Aorta (tissue), 5 donors: ENCODE measurements around the gene TSEN54. TPM values are rescaled to one million over a fixed set of nuclear protein-coding genes. Genes with fewer than 3 reads are reported as not detected.

Experiments used
- ATAC-seq: fragments of 200-7000 bp; cut with Tn5 transposase; one replicate; pipeline ENCODE4 v1.9.1; 2022; ENCODE audit warnings: moderate library complexity; ENCODE audit not compliant: low FRiP score
- DNase-seq, 2 donors: peaks; one replicate each; pipeline ENCODE4 v3.0.0-alpha.2; 2020
- H3K27ac ChIP-seq, 2 donors: one replicate each; pipeline ENCODE4 v1.5.1; 2013; ENCODE audit warnings: low read length in 2 of 2, mild to moderate bottlenecking in 2 of 2, moderate library complexity in 2 of 2, control low read depth in 1 of 2, inconsistent platforms in 1 of 2, low read depth in 1 of 2
- H3K27me3 ChIP-seq, 2 donors: one replicate each; pipeline ENCODE4 v1.6.1; 2013; ENCODE audit warnings: control low read depth in 1 of 2, low read length in 1 of 2, mild to moderate bottlenecking in 1 of 2, moderate library complexity in 1 of 2; ENCODE audit not compliant: insufficient read depth in 2 of 2, control insufficient read depth in 1 of 2
- H3K36me3 ChIP-seq, 2 donors: one replicate each; pipeline ENCODE4 v1.6.1; 2013; ENCODE audit warnings: control low read depth in 1 of 2, low read length in 1 of 2, mild to moderate bottlenecking in 1 of 2; ENCODE audit not compliant: insufficient read depth in 2 of 2, control insufficient read depth in 1 of 2
- H3K4me1 ChIP-seq, 2 donors: one replicate each; pipeline ENCODE4 v1.6.1; 2013; ENCODE audit warnings: low read length in 2 of 2, control low read depth in 1 of 2, mild to moderate bottlenecking in 1 of 2, moderate library complexity in 1 of 2; ENCODE audit not compliant: insufficient read depth in 2 of 2, control insufficient read depth in 1 of 2
- H3K4me3 ChIP-seq, 2 donors: one replicate each; pipeline ENCODE4 v1.5.1; 2013; ENCODE audit warnings: low read length in 2 of 2, control low read depth in 1 of 2, mild to moderate bottlenecking in 1 of 2
- H3K9me3 ChIP-seq: one replicate; pipeline ENCODE4 v1.6.1; 2013; ENCODE audit warnings: mild to moderate bottlenecking, low read length; ENCODE audit not compliant: control insufficient read depth
- WGBS, 2 donors: extraction: QIAGEN DNeasy Blood & Tissue Kit; methylation state at CpG; one replicate each; pipeline ENCODE4 v1.1.7; 2013; 5-methylcytosine and 5-hydroxymethylcytosine counted together
- intact Hi-C, 2 donors: fragments of 100-400 bp; cut with DNase I; formaldehyde crosslinking; loops; one replicate each; pipeline versions ENCODE4 v1.14.2 to v1.15.0; 2022
- polyA plus RNA-seq, 2 donors: library from polyadenylated mRNA; stranded (reverse); fragments of 200-250 nt; gene quantifications; one replicate each; pipeline ENCODE4 v1.2.3, GENCODE V29; 2013
- total RNA-seq, 2 donors: library from RNA; stranded (reverse); fragmentation: NEBNext Ultra II Directional; extraction: Animal tissue kit (Norgen Biotek cat#: 25700); gene quantifications; one replicate each; pipeline ENCODE4 v1.2.1, GENCODE V29; 2021
- donor health status: healthy with polysubstance abuse.
- donor health status: Bipolar disorder and iron deficiency.
- donor health status: DM: no; HTN: no; CAD: no.
- donor health status: DM: no; HTN: no; CAD: no.
- donor health status: DM: yes; HTN: yes; CAD: no.

Gene TSEN54
- total and polyA plus RNA-seq, 4 donors: 8.8 to 27.3 (median 12.4) TPM

DNA sequence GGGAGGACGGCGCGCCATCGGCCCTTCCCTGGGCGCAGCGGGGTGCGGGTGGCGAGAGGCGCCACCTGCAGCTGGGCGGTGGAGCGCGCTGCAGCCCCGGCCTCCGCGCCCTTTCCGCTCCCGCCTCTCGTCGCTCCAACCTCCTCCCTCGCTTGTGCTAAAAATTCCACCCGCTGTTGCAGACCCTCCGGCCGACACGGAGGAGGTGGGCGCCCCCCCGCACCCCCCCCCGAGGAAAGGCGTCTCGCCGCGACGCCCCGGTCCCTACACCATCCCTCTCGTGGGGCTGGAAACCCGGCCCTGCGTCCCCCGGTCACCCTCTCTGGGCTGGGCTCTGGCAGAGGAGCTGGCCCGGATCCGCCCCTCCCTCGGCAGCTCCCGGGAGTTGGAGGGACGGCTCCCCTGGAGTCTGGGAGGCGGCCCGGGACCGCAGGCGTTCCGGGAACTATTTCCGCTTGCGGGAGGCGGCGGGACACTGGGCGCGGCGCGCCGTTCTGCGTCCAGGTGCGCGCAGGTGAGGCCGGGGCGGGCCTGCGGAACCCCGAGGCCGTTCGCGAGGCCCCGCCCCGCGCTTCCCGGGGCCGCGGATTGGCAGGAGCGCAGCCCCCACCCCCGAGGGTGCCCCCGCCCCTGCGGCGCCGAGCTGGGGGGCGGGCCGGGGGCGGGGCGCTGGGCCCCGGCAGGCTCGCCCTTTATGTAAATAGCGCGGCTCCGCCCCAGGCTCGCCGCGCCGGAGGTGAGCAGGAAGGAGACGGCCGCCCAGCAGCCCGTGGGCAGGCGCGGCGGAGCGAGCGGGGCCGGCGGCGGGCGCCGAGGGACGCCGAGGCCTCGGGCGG is 8.9 kb downstream of the TSEN54 start, which contains the start of gene LLGL2:
TSS of gene LLGL2 (plus strand) at position 728 of the 836 bp plus-strand sequence. CDS start 17,730 bp downstream, outside the sequence.
- no peaks in the 10 kb centered on the region for H3K4me1 ChIP-seq
- intact Hi-C loops: no loop called here
- ATAC-seq (peak; percentile 86), DNase-seq (peak; percentile 79 to 88)
- H3K4me3 ChIP-seq: peak within 1 kb of the TSS; percentile 56 to 57
- H3K36me3 ChIP-seq: no peaks in the 10 kb centered on the region
- no peaks in the 10 kb centered on the region for H3K9me3 ChIP-seq
- 1% methylated on average over 78 to 108 of the region's 108 CpGs for WGBS, 2 donors
- H3K27me3 ChIP-seq: no peaks in the 10 kb centered on the region
- no peak within 1 kb of the TSS for H3K27ac ChIP-seq

DNA sequence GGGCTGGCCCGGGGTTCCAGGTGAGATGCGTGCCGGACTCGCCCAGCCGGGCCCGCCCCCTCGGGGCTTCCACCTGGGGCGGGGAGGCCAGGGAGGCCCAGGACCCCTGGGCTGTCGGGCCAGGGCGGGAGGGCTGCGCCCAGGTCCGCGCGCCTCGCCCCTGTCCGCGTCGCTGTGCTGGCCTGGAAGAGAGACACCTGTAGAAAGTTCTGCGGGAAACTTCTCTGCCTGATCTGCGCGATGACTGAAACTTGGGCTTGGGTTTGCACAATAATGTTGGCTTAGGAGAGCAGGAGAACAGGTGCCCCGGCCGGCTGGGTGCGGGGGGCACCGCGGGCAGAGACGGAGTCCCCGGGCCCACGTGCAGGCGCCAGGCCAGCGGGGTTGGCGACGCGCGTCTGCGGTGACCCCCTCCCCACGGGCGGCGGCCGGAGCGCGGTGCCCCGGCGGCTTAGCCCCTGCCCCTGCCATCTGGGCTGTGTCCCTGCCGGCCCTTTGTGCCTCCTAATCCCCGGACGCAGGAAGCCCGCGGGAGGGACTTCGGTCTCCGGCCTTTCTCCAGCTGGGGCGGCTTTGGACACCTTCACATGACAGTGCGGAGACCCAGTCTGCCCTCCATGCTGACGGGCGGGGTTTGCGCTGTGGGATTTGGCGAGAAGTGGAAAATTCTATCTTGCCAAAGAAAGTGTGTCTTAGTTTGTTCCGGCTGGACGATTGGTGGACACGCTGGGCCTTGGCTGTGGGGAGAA is 9.7 kb downstream of the TSEN54 start:
- no peak overlapping the region for H3K27ac ChIP-seq
- peak overlapping the region; percentile 56 to 57 for H3K4me3 ChIP-seq
- no peaks in the 10 kb centered on the region for H3K27me3 ChIP-seq
- WGBS, 2 donors: 1 to 2% methylated on average over 56 to 60 of the region's 60 CpGs
- DNase-seq: no peak
- no peaks in the 10 kb centered on the region for H3K9me3 ChIP-seq
- peak; percentile 5 for ATAC-seq
- intact Hi-C loops: no loop called here
- H3K4me1 ChIP-seq: no peaks in the 10 kb centered on the region
- no peaks in the 10 kb centered on the region for H3K36me3 ChIP-seq

DNA sequence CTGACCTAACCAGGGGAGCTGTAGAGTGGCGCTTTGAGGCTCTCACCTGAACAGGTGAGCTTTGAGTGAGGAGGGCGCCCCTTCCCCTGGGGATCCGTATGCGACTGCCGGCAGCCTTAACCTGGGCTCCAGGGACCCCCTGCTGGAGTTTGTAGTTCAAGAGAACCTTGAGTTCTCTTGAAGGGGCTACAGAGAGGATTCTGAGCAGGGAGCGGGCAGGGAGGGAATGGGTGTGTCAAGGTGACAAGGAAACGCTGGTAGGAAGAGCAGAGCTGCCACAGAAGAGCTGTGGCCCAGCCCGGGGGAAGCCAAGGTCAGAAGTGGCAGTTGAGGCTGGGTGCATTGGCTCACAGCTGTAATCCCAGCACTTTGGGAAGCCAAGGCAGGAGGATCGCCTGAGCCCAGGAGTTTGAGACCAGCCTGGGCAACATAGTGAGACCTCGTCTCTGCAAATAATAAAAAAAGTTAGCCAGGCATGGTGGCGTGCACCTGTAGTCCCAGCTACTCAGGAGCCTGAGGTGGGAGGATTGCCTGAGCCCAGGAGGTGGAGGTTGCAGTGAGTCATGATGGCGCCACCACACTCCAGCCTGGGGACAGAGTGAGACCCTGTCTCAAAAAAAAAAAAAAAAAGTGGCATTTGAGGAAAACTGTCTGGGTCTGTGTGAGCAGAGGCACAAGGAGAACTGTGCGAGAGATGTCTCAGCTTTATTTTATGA is 10.4 kb downstream of the TSEN54 start:
- DNase-seq: no peak
- no peak overlapping the region for H3K4me3 ChIP-seq
- H3K4me1 ChIP-seq: no peaks in the 10 kb centered on the region
- no peak for ATAC-seq
- 63 to 67% methylated on average over 13 of the region's 13 CpGs for WGBS, 2 donors
- intact Hi-C loops: no loop called here
- no peaks in the 10 kb centered on the region for H3K9me3 ChIP-seq
- H3K27ac ChIP-seq: no peak overlapping the region
- H3K27me3 ChIP-seq: no peaks in the 10 kb centered on the region
- no peaks in the 10 kb centered on the region for H3K36me3 ChIP-seq

DNA sequence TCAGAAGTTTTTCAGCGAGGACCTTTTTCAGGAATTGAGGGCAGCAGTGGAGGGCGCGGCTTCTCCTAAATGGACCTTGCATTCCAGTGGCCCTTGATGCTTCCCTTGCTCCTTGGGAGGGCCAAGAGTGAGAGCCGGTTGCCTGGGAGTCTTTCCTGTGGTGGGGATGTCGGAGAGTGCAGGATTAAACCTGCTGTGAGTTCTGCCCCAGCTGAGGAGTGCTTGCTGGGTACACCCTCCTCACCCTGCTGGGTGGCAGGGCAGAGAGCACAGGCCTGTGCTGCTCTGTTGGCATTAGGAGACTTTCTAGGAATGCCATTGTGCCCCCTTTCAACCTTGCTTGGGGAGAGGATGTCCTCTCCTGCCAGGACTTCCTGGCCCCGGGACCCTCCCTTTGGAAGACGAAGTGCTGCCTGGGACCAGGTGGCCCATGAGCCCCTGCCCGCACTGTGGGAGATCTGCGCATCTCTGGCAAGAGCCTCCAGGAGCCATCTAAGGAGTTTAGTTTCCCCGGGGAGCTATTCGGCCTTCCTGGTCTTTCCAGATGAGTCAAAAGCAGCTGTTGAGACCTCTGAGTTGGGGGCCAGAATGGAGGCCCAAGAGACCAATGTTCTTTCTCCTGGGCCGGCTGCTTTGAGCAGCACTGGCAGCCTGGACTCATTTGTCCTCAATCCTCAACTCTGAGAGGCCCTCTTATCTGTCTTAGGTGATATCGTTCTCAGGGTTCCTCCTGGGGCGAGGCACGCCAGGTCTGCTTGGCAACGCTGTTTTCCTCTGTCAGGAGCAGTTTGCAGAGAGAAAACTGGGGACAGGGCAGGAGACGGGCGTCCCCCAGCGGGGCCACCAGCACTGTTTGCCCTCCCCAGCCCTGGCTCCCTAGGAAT is 14.8 kb downstream of the TSEN54 start:
- DNase-seq (no peak), ATAC-seq (no peak)
- Histone ChIP-seq H3K4me3 (no peak overlapping the region), H3K9me3 (no peaks in the 10 kb centered on the region), H3K27ac (no peak overlapping the region), H3K4me1 (no peaks in the 10 kb centered on the region), H3K36me3 (no peaks in the 10 kb centered on the region), H3K27me3 (no peaks in the 10 kb centered on the region)
- 88 to 89% methylated on average over 18 to 19 of the region's 19 CpGs for WGBS, 2 donors
- intact Hi-C loops: no loop called here

DNA sequence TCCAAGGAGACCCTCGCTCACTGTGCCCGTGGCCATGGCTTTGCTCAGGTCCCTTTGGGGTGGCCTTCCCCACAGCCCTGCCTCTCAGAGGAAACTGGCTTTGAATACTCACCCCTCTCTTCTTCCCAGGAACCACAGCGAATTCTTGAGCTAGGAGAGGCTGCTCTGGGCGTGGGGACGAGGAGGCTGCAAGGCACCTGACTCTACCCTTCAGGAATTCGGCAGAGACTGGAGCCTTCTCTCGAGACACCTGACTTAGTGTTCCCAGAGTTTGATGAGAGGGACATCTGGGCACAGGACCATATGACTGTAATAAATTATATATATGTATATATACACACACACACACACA is 15.4 kb downstream of the TSEN54 start:
- intact Hi-C loops: no loop called here
- H3K27ac ChIP-seq: no peak overlapping the region
- WGBS, 2 donors: 91 to 92% methylated on average over 7 of the region's 7 CpGs
- no peaks in the 10 kb centered on the region for H3K36me3 ChIP-seq
- ATAC-seq (no peak), DNase-seq (no peak)
- H3K9me3 ChIP-seq: no peaks in the 10 kb centered on the region
- H3K4me3 ChIP-seq: no peak overlapping the region
- H3K27me3 ChIP-seq: no peaks in the 10 kb centered on the region
- no peaks in the 10 kb centered on the region for H3K4me1 ChIP-seq

DNA sequence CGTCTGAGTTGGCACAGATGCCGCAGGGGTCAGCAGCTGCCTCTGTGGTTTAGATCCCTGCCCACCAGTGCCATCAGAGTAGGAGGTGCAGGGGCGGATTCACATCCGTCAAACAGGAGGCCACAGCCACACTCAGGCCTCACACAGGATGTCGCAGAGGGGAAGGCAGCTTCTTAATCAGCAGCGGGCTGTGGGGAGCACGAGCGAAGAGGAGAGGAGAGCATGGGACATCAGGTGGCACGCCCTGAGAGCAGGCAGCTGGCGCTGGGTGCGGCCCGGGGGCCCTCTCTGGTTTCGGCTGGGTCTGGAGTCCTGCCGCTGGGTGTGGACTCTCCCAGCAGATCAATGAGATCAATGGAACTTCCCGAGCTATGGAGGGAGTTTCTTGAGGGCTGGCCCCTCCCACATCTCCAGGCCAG is 18.8 kb downstream of the TSEN54 start:
- intact Hi-C loops: no loop called here
- Histone ChIP-seq H3K4me3 (no peak overlapping the region), H3K9me3 (no peaks in the 10 kb centered on the region), H3K36me3 (no peaks in the 10 kb centered on the region), H3K27me3 (no peaks in the 10 kb centered on the region), H3K27ac (no peak overlapping the region), H3K4me1 (no peaks in the 10 kb centered on the region)
- ATAC-seq (no peak), DNase-seq (no peak)
- WGBS, 2 donors: 89 to 94% methylated on average over 15 of the region's 15 CpGs

DNA sequence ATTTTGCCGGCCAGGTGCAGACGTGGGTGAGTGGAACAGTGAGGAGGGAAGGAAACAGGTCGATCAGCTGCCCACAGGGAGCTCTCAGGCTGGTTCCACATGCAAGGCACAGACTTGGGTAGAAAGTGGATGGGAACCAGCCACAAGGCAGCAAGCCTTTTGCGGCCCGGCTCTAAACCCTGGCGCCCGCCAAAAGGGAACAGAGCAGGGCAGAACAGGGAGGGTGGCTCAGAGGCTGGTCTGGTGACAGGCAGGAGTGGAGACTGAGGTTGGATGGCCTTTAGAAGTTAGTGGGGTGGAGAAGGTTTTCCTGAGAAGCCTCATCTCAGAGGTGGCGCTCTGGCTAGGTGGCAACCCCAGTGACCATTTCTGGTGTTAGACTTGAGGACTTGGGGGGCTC is 19.5 kb downstream of the TSEN54 start:
- ATAC-seq (no peak), DNase-seq (no peak)
- WGBS, 2 donors: 90 to 93% methylated on average over 8 of the region's 8 CpGs
- no peaks in the 10 kb centered on the region for H3K9me3 ChIP-seq
- H3K4me3 ChIP-seq: no peak overlapping the region
- intact Hi-C loops: no loop called here
- H3K27ac ChIP-seq: no peak overlapping the region
- H3K4me1 ChIP-seq: no peaks in the 10 kb centered on the region
- H3K27me3 ChIP-seq: no peaks in the 10 kb centered on the region
- no peaks in the 10 kb centered on the region for H3K36me3 ChIP-seq

DNA sequence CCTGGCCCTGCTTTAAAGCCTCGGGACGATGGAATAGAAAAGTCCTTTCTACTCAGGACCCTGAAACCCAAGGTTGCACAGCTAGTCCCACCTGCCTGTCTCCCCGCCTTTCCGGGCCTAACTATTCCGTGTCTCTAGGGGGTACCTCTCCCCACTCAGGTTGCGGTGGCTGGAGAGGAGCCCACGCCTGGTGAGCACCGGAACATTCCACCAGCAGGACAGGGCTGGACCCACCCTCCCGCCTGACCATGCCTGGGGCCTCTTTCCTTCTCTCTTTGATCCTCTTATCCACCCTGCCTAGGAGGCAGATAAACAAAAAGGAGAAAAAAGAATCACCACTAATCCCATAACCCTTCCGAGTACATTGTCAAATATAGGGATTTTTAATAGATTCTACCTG is 20.0 kb downstream of the TSEN54 start:
- ATAC-seq: no peak

More for the DNA sequence above, 20.0 kb downstream of the TSEN54 start:
- no peaks in the 10 kb centered on the region for H3K27me3 ChIP-seq
- intact Hi-C loops: no loop called here
- no peaks in the 10 kb centered on the region for H3K9me3 ChIP-seq
- no peaks in the 10 kb centered on the region for H3K4me1 ChIP-seq
- no peak overlapping the region for H3K27ac ChIP-seq
- no peak overlapping the region for H3K4me3 ChIP-seq
- 83 to 90% methylated on average over 10 of the region's 10 CpGs for WGBS, 2 donors
- DNase-seq: no peak
- no peaks in the 10 kb centered on the region for H3K36me3 ChIP-seq
